Fibroblast of skin of abdomen (primary cell): ENCODE measurements around the gene ITGAX.
A peak's percentile ranks its signal among the peaks of the same experiment; 100 is the strongest.
"Not testable (repeated sequence)": the region's sequence is repeated elsewhere in the genome, so short reads cannot be mapped to it uniquely, and the experiment has no call there.

Experiments used
- DNase-seq: peaks from one replicate; pipeline ENCODE4 v3.0.0-alpha.2; 2013

Gene ITGAX

DNA sequence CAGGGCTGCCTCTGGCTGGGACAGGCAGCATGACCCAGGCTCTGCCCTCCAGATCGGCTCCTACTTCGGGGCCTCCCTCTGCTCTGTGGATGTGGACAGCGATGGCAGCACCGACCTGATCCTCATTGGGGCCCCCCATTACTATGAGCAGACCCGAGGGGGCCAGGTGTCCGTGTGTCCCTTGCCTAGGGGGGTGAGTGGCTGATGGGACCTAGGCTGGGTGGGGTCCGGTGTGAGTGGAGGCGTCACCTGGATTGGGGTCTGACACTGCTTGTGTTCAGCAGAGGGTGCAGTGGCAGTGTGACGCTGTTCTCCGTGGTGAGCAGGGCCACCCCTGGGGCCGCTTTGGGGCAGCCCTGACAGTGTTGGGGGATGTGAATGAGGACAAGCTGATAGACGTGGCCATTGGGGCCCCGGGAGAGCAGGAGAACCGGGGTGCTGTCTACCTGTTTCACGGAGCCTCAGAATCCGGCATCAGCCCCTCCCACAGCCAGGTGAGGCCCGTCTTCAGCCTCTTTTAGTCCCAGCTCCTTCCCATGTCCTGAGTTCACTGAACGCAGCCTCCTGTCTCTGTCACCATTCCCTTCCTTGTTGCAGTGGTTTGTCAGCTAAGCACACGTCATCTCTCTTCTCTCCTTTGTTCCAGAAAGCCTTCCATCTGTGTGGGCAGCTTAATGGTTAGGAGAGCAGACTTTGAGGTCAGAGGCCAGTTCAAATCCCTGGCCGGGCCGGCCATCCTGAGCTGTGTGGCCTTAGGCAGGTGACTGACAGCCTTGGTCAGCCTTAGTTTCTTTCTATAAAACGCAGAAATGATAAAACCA lies 56.3 kb downstream of the ITGAX start:
- DNase-seq, result no peak

DNA sequence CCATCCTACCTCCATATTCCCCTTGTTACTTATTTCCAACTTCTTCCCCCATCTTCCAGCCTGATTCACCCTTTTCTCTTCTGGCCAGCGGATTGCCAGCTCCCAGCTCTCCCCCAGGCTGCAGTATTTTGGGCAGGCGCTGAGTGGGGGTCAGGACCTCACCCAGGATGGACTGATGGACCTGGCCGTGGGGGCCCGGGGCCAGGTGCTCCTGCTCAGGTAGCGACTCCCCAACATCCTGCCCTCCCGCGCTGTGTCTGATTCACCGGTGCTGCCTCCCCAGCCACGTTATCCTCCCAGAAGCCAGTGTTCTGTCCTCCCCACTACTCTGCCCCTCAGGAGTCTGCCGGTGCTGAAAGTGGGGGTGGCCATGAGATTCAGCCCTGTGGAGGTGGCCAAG lies 57.8 kb downstream of the ITGAX start:
- DNase-seq, result no peak

DNA sequence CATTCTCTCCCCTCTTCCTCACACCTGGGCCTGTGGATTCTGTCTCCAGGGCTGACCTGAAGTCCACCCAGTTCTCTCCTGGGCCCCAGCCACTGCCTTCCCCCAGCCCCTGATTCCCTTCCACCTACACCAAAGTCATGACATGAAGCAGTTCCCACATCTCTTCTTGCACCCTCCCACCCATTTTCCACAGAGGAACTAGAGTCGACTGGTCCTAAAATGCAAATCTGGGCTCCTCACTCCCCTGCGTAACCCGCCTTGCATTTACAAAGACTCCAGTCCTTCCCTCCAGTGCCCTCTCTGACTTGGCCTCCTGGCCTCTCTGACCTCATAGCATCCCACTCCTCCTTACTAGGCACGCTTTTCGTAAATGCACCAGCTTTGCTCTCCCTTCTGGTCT lies 58.4 kb downstream of the ITGAX start:
- DNase-seq, result no peak

DNA sequence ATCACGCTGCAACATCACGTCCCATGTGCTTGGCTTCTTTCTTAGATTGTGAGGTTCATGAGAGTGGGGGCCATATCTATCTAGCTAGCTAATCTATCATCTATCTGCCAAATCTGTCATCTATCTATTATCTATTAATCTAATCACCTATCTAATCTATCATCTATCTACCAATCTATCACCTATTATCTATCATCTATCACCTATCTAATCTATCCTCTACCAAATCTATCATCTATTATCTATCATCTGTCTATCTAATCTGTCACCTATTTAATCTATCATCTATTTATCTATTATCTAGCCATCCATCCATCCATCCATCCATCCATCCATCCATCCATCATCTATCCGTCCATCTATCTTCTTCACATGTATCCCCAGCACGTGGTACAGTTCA lies 59.0 kb downstream of the ITGAX start:
- no peak for DNase-seq

DNA sequence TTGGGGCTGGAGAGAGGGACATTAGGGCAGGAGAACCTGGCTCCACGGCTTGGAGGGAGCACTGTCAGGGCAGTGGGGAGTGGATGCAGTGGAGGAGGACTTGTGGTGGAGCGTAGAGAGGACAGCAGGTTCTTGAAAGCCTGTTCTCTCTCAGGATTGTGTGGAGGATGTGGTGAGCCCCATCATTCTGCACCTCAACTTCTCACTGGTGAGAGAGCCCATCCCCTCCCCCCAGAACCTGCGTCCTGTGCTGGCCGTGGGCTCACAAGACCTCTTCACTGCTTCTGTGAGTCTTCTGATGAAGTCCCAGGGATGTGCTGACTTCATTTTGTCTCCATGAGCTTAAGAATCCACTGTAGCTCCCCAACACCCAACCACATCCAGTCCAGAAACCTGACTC lies 59.7 kb downstream of the ITGAX start:
- DNase-seq, result no peak

DNA sequence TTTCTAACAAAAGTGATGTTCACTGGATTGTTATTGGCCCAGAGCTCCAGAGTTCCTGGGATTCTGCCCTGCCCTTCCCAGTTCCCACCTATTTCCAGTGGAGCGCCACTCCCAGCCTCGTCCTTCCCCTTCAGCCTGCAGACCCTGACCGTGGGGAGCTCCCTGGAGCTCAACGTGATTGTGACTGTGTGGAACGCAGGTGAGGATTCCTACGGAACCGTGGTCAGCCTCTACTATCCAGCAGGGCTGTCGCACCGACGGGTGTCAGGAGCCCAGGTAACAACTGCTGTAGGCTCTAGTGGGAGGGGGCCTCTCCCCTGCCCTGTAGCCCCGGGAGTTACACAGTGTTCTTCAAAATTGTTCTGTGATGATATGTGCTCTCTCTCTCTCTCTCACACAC lies 61.4 kb downstream of the ITGAX start:
- DNase-seq, result no peak

DNA sequence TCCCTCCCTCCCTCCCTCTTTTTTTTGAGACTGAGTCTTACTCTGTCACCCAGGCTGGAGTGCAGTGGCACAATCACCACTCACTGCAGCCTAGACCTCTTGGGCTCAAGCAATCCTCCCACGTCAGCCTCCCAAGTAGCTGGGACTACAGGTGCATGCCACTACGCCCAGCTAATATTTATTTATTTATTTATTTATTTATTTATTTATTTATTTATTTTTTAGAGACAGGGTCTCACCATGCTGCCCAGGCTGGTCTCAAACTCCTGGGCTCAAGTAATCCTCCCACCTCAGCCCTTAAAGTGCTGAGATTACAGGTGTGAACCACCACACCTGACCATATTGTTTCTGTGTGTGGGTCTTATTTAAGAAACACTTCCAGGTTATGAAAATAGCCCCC lies 62.1 kb downstream of the ITGAX start:
- not testable (repeated sequence) for DNase-seq

DNA sequence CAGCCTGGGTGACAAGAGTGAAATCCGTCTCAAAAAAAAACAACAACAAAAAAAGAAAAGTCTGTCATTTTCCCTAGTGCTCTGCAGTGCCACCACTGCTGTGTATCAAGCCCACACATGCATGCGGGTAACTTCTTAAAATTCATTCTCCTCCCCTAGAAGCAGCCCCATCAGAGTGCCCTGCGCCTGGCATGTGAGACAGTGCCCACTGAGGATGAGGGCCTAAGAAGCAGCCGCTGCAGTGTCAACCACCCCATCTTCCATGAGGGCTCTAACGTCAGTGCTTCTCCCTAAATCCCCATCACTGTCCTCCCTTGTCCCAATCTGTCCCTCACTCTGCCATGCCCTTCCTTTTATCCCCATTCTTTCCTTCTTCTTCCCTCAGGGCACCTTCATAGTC lies 62.9 kb downstream of the ITGAX start:
- no peak for DNase-seq

DNA sequence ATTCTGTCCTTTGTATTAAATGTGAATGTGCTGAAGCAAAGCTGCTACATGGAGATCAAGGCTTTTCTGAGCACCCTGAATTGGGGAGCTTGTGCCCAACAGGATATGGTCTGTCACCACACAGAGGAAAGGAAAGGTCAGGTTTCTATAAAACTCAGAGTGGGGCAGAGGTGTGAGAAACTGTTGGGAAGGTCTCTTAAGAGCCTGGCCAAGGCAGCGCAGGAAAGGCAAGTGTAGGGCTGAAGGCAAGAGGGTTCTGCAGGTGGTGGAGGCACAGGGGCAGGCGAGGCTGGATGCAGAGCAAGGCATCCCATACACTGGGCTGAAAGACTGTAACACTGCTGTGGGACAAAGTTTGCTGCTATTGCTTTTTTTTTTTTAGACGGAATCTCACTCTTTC lies 65.1 kb downstream of the ITGAX start:
- DNase-seq, result no peak

DNA sequence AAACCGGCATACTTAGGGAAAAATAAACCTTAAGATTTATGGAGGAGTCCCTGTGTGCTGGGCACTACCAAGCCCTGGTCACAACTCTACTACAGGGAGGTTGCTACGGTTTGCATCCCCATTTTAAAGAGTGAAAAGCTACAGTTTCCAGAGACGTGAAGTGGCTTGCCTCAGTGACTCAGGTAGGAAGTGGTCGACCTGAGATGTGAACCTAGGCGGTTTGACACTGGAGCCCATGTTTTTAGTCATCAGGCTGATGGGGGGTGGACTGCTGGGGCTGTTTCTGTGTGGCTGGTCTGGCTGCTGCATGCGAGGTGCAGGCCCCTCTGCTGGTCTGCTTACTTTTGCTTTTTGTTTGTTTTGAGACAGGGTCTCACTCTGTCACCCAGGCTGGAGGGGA lies 66.6 kb downstream of the ITGAX start:
- no peak for DNase-seq

DNA sequence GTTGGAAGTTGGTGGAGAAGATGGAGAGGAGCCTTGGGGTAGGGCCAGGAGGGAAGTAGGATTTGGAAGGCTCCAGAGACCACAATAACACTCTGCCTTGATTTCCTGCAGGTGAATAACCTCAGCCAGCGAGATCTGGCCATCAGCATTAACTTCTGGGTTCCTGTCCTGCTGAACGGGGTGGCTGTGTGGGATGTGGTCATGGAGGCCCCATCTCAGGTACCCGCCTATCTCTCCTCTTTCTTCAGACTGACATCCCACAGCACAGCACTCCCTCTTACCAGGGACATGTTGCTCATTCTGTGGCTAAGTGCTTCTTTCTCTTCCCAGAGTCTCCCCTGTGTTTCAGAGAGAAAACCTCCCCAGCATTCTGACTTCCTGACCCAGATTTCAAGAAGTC lies 68.3 kb downstream of the ITGAX start:
- no peak for DNase-seq

DNA sequence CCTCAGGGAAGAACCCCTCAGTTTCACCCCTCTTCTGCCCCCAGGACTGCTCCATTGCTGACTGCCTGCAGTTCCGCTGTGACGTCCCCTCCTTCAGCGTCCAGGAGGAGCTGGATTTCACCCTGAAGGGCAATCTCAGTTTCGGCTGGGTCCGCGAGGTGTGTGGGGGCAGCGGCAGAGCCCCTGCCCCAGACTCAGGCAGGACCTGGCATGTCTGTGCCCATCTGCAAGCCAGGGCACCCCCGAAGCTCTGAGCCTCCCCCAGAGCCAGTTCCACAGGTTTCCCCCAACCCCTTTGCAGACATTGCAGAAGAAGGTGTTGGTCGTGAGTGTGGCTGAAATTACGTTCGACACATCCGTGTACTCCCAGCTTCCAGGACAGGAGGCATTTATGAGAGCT lies 68.8 kb downstream of the ITGAX start:
- DNase-seq, result no peak

DNA sequence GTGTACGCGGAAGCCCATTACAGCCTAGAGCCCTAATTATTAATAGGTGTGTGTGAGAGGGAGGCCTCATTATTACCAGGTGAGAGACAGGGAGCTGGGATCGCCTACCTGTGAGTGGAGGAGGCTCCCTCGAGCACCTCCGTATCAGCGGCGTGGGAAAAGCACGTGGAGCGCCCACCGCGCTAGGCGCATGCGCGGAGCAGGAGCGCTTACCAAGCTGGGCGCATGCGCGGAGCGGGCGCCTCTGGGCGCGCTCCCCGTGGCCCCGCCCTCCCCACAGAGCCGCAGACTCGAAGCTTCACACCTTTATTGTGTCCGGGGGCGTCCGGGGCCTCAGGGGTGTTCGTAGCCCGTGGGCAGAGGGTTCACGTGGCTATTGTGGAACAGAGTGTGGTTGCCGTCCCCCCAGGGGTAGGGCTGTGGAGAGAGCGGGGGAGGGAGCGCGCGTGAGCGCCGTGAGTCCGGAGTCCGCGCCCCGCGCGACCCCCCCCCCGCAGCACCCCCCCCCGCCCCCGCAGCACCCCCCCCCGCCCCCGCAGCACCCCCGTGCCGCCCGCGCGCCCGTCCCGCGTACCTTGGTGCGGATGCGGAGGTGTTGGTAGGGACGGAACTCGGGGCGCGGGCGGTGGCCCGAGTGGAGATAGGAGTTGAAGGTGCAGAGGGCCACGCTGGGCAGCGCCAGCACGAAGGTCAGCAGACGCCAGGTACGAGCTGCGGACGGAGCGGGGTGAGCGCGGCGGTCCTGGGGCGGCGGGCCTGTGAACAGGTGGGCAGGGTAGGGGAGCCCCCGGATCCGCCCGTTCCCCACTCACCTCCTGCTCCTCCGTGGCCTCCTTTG lies 72.7 kb downstream of the ITGAX start:
- peak; percentile 41 for DNase-seq

DNA sequence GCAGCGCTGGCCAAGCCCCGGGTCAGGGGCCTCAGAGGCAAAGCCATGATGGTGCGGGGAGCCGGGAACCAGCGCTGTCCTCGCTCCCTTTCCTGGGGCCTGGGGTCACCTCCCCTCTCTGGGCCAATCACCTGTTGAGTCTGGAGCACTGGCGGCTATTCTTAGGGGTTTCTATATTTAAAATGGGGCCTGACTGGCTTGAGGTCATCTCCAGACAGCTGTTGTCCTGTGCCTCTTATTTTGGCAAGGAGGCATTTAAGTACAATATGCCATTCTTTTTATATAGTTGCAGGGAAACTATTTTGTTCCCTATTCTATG lies 73.3 kb downstream of the ITGAX start, which contains the start of gene COX6A2:
Gene COX6A2 (minus strand): TSS at position 82 of the 319 bp plus-strand sequence. CDS start 35 bp downstream, at position 47.
- DNase-seq, result no peak

DNA sequence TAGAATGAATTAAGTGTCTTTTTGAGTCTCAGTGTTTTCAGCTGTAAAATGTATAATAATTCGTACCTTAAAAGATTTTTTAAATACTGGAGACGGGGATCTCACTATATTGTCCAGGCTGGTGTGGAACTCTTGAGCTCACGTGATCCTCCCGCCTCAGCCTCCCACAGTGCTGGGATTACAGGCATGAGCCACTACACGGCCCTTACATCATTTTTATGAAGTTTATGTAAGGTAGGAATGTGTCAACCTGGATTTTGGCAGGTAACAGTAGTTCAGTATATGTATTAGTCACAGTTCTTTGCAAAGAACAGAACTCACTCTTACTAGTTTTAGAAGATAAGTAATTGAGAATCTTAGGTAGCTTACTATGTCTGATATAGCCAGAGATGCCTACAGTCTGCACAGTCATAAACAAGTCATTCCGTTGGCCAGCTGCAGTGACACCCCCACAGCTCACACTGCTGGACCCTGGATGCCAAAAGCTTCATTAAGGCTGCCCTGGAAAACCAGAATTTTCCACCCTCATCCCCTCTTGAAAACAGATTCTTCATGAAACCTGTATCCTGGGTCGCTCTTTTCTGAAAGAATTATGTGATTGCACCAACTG lies 73.8 kb downstream of the ITGAX start:
- no peak for DNase-seq

DNA sequence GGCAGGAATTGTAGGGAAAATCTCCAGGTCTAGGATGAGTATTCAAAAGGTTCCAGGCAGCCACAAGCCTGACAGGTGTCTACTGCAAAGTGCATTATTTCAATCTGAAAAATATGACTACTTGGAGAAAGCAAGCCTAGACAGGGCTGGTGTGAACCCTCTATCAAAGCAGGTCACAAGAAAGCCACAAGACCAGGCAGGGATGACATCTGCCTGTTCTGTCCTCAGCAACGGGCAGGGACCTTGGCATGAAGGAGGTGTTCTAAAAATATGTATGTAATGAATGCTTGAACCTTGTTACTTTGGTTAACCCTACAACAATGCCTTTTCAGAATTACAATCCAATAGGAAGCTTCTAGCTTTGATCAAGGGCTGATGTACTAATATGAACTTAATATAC lies 74.3 kb downstream of the ITGAX start:
- DNase-seq, result no peak

DNA sequence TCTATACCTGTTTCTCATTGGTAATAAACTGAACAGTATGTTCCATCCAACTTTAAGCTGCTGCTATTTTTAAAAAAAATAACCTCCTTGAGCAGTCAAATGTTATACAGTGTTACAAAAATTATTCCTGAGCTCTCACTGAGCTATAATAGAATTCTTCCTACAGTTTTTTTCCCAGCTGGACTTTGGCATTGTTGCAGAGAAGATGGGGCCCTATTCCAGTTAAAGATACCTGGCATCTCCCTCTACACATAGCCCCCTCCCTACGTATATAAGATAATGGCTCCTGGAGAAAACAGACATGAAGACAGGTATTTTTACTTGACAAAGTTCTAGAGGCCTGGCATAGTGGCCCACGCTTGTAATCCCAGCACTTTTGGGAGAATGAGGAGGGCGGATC lies 74.8 kb downstream of the ITGAX start:
- DNase-seq, result no peak

DNA sequence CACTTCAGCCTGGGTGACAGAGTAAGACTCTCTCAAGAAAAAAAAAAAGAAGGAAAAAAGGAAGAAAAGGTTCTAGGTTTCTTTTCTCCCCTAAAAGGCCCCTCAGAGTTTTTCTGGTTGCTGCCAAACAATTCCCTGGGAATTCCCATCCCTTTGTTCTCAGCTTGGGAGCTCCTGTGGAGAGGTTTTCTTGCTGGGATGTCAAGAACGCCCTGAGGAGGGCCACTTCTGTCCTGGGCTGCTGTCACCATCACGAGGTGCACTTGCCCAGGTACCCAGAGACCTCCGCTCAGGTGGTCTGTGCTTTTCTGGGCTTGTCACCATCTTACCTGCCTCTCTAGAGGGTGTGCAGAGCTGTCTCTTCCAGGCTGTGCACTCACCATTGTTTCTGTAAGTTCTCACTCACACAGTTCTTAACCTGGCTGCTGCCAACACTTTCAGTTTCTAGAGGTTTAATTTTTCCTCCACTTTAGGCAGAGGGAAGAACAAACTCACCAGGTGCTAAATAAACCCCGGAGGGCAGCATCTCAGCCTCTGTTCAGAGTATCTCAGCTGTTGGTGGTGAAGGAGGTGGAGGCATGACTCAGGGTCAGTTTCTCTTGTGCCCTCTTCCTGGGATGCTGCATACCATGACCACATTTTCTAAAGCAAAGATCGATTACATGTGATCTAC lies 75.5 kb downstream of the ITGAX start:
- no peak for DNase-seq
